Superior temporal gyrus (tissue), 1 donor: ENCODE data around the gene CXCR5.
A peak's percentile ranks its signal among the peaks of the same experiment; 100 is the strongest.

Source experiments
- DNase-seq: peaks from one replicate; pipeline ENCODE4 v3.0.0-alpha.2; 2016; ENCODE audit errors: extremely low spot score

The CXCR5 gene

GRCh38 chr11:118899296-118899688 lies 15.6 kb downstream of the CXCR5 start:
- no peak for DNase-seq

DNA sequence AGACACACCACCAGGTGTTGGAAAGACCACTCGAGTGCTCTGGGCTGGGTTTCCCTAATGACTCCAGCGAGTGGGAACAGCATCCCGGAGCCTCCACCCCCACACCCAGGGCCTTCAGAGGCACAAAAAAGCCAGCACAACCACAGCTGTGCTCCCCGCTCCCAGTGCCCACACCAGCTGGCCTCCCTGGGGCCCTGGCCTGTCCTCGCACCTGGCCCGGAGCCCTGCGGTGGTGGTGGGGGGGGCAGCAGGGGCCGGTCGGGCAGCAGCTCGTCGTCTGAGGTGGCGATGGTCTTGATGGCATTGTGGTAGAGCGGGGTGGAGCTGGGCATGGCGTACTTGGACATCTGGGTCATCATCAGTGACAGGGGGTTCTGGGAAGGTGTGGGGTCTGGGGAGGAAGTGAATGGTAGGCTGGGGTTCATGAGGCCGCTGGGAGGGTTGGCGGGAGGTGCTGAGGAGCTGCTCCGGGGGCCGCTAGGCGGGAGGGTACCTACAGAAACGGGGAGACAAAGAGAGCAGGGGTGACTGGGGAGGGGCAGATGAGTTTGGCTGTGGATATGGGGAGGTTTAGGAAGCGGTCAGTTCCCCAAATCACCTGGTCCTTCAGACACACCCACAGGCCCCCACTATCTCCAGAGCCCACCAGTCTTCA lies 16.1 kb downstream of the CXCR5 start:
- DNase-seq = no peak

DNA sequence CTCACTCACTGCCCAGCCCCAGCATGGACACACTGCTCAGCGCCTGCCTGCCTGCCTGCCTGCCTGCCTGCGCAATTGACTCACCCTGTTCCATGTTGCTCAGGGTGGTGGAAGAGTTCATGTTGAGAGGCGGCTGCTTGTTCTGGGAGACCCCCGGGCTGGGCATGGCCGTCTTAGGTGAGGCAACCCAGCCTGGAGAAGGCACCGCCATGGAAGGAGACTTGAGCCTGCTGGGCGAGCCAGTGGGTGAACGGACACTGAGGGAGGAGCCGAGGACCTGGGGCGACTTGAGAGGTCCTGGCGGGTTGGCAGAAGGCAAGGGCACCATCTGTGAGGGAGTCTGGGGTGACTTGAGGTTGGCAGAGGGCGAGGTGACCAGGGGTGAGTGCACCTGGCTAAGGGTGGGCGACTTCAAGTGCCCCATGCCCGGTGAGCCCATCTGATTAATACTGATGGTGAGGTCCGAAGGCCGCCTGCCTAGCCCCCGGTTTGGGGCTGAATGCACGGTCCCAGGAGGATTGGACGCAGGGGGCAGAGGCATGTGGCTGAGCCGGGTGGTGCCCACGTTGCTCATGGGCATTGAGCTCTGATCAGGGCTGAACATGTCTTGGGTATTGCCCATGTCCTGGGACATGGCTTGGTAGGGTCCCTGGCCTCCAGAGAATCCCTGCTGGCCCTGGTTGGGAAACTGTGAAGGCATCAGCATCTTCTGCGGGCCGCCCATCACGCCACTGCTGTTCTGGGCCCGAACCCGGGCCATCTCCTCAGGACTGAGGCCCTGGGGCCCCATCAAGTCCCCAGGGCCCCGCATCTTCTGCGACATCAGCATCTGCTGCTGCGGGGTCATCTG lies 17.1 kb downstream of the CXCR5 start:
- no peak for DNase-seq

DNA sequence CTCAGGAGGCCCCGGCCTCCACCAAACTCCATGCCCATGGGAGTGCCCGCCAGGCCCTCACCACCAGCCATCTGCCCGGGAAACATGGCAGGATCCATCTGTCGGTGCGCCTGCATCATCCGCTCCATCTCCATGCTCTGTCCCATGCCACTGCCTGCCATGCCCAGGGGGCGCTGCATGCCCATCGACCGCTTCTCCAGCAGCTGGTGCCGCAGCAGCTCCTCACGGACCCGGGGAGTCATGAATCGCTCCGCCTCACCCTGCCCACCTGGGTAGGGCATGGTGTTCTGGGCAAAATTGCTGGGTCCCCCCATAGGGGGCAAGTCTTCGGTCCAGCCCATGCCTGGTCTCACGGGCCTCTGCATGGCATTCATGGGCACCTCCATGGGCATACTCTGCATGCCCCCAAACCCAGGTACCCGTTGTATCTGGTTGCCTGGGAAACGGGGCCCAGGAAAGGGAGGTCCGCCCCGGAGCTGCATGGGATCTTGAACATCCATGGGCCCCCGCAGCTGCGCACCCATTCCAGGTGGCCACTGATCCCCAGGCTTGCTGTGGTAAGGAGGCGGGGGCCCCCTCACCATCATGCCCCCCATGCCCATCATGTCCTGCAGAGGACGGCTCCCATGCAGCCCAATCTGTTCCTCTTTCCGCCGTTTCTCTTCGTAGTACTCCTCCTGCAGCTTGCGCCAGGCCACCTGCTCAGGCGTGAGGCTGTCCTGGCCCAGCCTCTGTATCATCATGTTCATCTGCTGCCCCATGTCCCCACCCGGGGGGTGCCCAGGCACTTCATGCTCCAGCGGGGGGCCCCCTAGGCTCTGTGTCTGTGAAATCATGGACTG lies 18.0 kb downstream of the CXCR5 start:
- no peak for DNase-seq

DNA sequence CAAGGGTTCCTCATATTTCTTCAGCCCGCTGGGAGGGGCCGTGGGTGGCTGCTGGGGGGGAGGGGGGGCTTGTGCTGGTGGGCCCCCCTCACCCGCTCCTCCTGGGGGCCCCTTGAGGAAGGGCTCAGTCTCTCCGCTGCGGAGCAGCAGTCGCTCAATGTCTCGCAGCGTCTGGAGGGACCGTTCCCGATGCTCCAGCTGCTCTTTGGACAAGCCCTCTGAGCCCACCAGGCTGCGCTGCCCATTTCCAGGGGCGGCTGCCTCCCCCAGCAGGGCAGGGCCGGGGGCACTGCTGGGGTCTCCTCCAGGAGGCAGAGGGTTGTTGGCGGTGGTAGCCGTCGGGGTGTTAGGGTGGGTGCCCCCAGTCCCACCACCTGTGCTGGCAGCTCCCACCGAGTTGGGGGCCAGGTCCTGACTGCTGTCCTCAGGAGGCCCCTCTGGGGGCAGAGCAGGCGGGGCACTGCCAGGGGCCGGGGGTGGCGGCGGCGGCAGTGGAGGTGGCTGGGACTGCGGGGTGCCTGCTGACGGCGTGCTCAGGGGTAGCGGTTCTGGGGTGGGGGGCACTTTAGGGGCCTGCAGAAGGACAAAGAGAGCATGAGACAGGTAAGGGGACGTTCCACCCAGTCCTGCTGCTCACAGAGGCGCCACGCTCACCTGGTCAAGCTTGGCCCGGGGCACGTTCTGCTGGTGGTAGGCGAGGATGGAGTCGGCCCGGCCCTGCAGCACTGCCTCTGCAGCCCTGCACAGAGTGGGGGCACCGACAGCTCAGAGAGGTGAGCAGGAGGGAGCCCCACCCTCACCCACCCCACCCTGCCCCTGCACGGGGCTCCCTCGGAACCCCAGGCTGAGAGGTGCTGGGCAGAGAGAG lies 18.9 kb downstream of the CXCR5 start:
- DNase-seq = no peak

DNA sequence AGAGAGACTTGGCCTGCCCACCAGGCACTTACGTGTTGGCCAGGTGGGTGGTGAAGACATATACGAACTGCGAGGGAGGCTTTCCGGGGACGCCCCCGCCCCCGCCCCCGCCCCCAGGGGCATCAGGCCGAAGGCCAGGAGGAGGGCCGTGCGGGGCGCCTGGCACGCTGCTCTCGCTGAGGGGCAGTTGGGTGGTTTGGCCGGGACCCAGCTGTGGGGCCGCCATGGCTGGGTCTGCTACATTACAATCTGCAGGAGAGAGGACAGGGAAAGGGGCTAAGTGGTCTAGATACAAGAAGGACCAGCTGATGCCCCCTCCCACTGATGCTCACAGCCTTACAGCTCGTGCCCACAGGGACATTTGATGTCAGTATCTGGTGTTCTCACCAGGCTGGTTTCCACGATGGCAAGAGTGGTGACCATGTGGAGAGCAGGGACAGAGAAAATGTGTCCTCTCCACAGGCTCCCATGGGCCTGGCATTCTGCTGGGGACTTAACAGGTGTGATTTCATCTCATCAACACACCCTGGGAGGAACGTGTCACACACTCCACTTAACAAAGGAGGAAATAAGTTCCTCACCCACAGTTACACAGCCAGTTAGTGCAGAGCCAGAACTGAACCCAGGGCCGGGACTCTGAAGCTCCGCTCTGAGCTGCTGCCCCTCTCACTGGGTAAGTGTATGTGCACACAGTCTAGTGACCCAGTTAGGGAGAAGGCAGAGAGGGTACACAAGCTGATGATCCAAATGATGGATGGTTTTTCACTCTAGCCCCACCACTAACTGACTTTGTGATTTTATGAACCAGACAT lies 19.7 kb downstream of the CXCR5 start:
- DNase-seq = no peak

GRCh38 chr11:118907051-118908042 lies 23.7 kb downstream of the CXCR5 start:
- DNase-seq = peak; percentile 95

- no peak for DNase-seq
Observed at GRCh38 chr11:118908264-118908663, 24.6 kb downstream of the CXCR5 start.

DNA sequence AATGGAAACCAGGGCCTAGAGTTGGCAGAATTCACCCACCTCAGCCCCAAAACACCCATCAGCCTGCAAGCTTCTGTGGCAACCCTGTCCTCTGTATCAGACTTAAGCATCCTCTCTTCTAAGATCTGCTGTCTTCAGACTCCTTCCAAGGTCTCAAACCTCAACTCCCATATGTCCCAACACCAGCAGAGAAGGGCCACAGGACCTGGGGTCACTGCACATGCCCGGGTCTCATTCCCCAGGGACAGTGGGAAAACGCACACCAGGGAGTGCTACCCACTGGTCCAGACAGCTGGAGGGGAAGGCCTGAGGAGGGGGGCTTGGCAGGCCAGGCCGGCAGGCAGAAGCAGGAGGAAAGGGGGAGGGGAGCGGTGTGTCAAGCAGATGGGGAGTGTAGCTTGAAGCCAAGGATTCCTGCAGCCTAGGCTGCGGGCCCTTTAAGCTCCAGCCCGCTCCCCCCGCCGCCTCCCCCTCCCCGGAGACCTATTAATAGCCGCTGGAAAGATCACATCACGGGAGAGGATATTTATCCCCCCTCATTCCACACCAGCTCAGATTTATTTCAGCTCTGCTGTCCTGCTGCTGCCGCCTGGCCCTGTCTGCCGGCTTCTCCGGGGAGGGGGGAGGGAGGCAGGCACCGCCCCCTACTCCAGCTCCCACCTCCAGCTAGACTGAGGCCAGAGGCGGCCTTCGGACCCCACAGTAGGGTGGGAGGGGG lies 25.4 kb downstream of the CXCR5 start:
- peak; percentile 49 for DNase-seq

GRCh38 chr11:118909619-118910308 lies 26.1 kb downstream of the CXCR5 start:
- DNase-seq = no peak

DNA sequence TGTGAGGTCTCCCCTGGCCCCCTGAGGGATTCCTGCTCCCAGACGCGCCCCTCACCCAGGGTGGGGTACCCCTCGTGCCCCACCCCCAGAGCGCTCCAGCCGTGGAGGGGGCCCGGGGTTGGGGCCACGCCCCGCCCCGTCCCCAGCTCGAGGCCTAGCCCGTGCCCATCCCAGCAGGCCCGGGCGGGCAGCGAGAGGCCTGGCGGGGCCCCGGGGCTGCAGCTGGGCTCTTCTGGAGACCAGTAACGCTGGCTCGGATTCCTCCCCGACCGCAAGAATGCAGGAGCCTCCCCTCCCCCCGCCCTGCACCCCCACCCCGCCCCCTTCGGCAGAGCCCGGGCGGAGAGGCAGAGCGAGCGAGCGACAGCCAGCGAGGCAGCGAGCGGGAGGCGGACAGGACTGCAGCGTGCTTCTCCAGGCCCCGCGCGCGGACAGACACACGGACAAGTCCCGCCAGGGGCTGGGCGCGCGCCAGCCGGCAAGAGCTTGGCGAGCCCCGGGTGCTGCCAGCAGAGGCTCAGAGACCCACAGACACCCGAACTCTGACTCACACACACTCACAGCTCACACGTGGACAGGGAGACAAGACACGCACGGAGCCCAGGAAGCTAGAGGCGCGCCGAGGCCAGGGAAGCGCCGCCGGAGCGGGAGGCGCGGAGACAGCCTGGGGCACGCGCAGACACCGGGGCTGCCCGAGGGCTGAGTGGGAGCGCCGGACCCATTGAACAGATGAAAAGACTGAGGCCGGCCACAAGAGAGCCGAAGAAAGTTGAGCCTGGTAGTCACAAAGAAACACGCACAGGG lies 26.8 kb downstream of the CXCR5 start:
- DNase-seq = peak; percentile 36

GRCh38 chr11:118911113-118911879 lies 27.6 kb downstream of the CXCR5 start:
- DNase-seq = peak; percentile 13

GRCh38 chr11:118911880-118912741 lies 28.4 kb downstream of the CXCR5 start:
- DNase-seq = peak; percentile 38

DNA sequence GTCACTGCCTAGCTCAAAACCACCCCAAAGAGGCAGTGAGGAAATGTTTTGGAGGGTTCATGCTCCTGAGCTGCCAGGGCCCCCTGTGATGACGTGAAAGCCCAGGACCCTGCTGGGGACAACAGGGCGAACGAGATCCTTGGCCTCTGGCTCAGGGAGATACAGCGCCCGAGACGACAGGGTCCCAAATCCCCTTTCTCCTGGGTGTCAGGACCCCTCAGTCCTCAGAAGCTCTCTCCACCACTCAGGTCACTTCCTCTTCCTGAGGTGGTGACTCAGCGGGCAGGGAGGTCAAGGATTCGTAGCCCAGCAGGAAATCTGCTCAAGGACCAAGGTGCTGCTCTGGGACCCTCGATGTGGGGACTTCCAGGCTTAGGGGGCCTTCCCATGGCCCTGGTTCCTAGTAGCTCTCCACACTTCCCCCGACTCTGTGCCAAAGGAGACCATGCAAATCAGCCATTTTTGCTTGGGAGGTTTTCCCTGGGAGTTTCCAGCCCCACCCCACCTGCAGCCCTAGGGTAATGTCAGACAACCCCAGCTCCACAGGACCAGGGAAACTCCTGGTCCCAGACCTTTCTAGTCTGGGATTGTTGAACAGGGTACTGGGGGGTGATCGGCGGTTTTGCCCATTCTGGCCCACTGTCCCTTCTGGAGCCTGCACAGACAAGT lies 29.2 kb downstream of the CXCR5 start:
- DNase-seq = peak; percentile 10
